Astrocyte (in vitro differentiated cells and primary cell): Measurements from ENCODE around the gene BBS7. TPM values are rescaled to one million over a fixed set of nuclear protein-coding genes. Genes with fewer than 3 reads are reported as not detected.

Experiments
- DNase-seq: peaks from one replicate; pipeline ENCODE4 v3.0.0-alpha.2; 2010; ENCODE audit warnings: low read depth
- FAIRE-seq: peaks from 2 replicates; lab custom pipeline; 2011; peaks lifted over from hg19 to GRCh38; lab: Jason Lieb, UNC
- H2AFZ ChIP-seq: 2 replicates; pipeline ENCODE4 v1.6.0; 2012; ENCODE audit warnings: low read depth, low read length, inconsistent platforms
- H3K27ac ChIP-seq: 2 replicates; pipeline ENCODE4 v1.5.1; 2011; ENCODE audit warnings: low read depth, low read length, inconsistent platforms
- H3K27me3 ChIP-seq: 2 replicates; pipeline ENCODE4 v1.6.0; 2011; ENCODE audit warnings: low read length, inconsistent platforms; ENCODE audit not compliant: insufficient read depth
- H3K36me3 ChIP-seq: 2 replicates; pipeline ENCODE4 v1.5.1; 2011; ENCODE audit warnings: low read length, inconsistent platforms; ENCODE audit not compliant: insufficient read depth
- H3K4me1 ChIP-seq: 2 replicates; pipeline ENCODE4 v1.5.1; 2011; ENCODE audit warnings: low read length, inconsistent platforms; ENCODE audit not compliant: insufficient read depth
- H3K4me2 ChIP-seq: 2 replicates; pipeline ENCODE4 v1.6.0; 2012; ENCODE audit warnings: low read length, inconsistent platforms
- H3K4me3 ChIP-seq: 2 replicates; pipeline ENCODE4 v1.5.1; 2011; ENCODE audit warnings: low read depth, mild to moderate bottlenecking, low read length, inconsistent platforms; ENCODE audit not compliant: insufficient read depth
- H3K79me2 ChIP-seq: 2 replicates; pipeline ENCODE4 v1.6.0; 2012; ENCODE audit warnings: mild to moderate bottlenecking, low read length, inconsistent platforms; ENCODE audit not compliant: insufficient read depth
- H3K9ac ChIP-seq: 2 replicates; pipeline ENCODE4 v1.6.0; 2012; ENCODE audit warnings: mild to moderate bottlenecking, low read length, inconsistent platforms
- H3K9me3 ChIP-seq: 2 replicates; pipeline ENCODE4 v1.5.1; 2012; ENCODE audit warnings: low read depth, mild to moderate bottlenecking, low read length, inconsistent platforms; ENCODE audit not compliant: insufficient read depth
- H4K20me1 ChIP-seq: 2 replicates; pipeline ENCODE4 v1.6.0; 2012; ENCODE audit warnings: low read length, inconsistent platforms; ENCODE audit not compliant: insufficient read depth
- H3K27ac Mint-ChIP-seq: one replicate; pipeline ENCODE4 v1.8.0; 2021; ENCODE audit warnings: mild to moderate bottlenecking, mixed read lengths; ENCODE audit not compliant: unreplicated experiment
- H3K27me3 Mint-ChIP-seq: one replicate; pipeline ENCODE4 v1.8.0; 2021; ENCODE audit warnings: low read depth, mixed read lengths; ENCODE audit not compliant: unreplicated experiment
- H3K36me3 Mint-ChIP-seq: one replicate; pipeline ENCODE4 v1.8.0; 2021; ENCODE audit warnings: low read depth, mixed read lengths; ENCODE audit not compliant: unreplicated experiment
- H3K4me1 Mint-ChIP-seq: one replicate; pipeline ENCODE4 v1.8.0; 2021; ENCODE audit warnings: low read depth, mixed read lengths; ENCODE audit not compliant: unreplicated experiment
- H3K4me3 Mint-ChIP-seq: one replicate; pipeline ENCODE4 v1.8.0; 2021; ENCODE audit warnings: mild to moderate bottlenecking, moderate library complexity, mixed read lengths; ENCODE audit not compliant: unreplicated experiment
- H3K9me3 Mint-ChIP-seq: one replicate; pipeline ENCODE4 v1.8.0; 2021; ENCODE audit warnings: mild to moderate bottlenecking, mixed read lengths; ENCODE audit not compliant: unreplicated experiment
- EZH2 ChIP-seq: IDR thresholded peaks from 2 replicates; pipeline ENCODE4 v1.6.1; 2012; ENCODE audit warnings: mild to moderate bottlenecking, low read length, inconsistent platforms; ENCODE audit not compliant: insufficient read depth
- total RNA-seq: library from RNA; stranded (reverse); gene quantifications from 2 replicates; pipeline ENCODE4 v1.2.1, GENCODE V29; 2021
- TF ChIP-seq, protein P1 (sequence below): IDR thresholded peaks from 2 replicates; pipeline ENCODE4 v1.5.1; 2011; ENCODE audit warnings: low read depth, mild to moderate bottlenecking, inconsistent platforms, low read length, moderate library complexity; ENCODE audit not compliant: insufficient read depth

The BBS7 gene
- total RNA-seq, 1 donor from 2014 or later = 21.0 TPM

DNA sequence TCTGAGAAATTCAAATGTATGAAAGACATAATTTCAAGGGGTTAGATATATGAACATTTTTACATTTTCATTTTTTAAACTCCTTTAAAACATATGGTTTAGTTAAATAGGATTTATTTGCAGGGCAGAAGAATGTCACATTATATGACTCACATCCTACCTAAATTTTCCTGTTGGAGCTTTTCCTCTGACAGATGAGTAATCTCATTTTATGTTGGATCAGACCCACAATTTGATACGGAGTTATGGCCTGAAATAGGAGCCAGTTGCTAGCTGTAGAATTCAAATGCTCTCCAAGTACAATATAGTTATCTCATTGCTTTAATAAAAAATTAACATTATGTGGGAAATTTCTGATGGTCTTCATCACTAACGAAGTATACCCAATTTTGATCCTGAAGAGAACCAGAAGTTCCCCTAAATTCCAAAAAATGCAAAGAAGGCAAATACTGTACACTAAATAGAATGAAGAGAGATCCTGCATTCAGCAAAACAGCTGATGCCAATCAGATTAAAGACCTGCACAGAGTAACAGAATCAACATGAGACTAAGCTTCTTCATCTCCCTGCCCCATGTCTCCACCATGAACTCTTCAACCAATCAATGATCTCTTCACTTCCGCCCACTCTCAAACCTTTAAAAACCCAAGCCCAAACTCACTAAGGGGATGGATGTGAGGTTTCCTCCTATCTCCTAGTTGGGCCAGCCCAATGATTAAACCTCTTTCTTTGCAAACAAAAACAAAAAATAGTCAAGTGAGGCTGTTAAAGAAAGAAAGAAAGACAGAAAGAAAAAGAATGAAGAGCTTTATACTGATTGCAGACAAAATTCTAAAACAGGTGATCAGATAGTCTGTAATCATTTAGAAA lies 80.1 kb downstream of the BBS7 start:
- Histone ChIP-seq H3K79me2 (no peaks in the 10 kb centered on the region), H3K27me3 (no peaks in the 10 kb centered on the region), H3K4me1 (peaks cover 42% of the 10 kb centered on the region), H3K9ac (peak overlapping the region; percentile 2), H3K4me3 (no peak overlapping the region), H3K9me3 (no peaks in the 10 kb centered on the region), H2AFZ (no peak overlapping the region), H3K4me2 (peak overlapping the region; percentile 61), H3K36me3 (no peaks in the 10 kb centered on the region), H3K27ac (peak overlapping the region; percentile 66), H4K20me1 (no peaks in the 10 kb centered on the region)
- no peak overlapping the region for H3K4me3 Mint-ChIP-seq
- no peaks in the 10 kb centered on the region for H3K27me3 Mint-ChIP-seq
- no peak for TF ChIP-seq EZH2
- no peaks in the 10 kb centered on the region for H3K9me3 Mint-ChIP-seq
- FAIRE-seq (peak; percentile 5), DNase-seq (peak; percentile 84)
- peaks cover 37% of the 10 kb centered on the region for H3K4me1 Mint-ChIP-seq
- no peaks in the 10 kb centered on the region for H3K36me3 Mint-ChIP-seq
- peak overlapping the region; percentile 42 for H3K27ac Mint-ChIP-seq

DNA sequence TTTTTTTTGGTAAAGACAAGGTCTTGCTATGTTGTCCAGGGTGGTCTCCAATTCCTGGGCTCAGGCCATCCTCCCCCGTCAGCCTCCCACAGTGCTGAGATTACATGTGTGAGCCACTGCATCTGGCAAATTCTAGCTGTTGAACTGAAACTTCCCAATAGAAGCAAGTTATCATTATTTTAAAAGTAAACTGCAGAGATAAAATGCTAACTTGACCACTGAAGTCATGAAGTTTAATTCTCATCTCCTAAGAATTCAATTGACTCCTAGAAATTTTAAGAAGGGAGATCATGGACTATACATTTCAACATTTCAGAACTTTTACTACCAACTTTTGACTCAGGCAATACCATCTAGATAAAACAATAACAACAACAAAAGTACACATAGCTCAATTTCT lies 80.8 kb downstream of the BBS7 start:
- Histone ChIP-seq H3K4me1 (peaks cover 48% of the 10 kb centered on the region), H3K4me3 (no peak overlapping the region), H3K79me2 (no peaks in the 10 kb centered on the region), H3K4me2 (peak overlapping the region; percentile 61), H4K20me1 (no peaks in the 10 kb centered on the region), H3K9ac (no peak overlapping the region), H3K27me3 (no peaks in the 10 kb centered on the region), H2AFZ (no peak overlapping the region), H3K27ac (peak overlapping the region; percentile 66), H3K36me3 (no peaks in the 10 kb centered on the region), H3K9me3 (no peaks in the 10 kb centered on the region)
- H3K9me3 Mint-ChIP-seq = peaks cover 1% of the 10 kb centered on the region
- TF ChIP-seq, protein P1, sequence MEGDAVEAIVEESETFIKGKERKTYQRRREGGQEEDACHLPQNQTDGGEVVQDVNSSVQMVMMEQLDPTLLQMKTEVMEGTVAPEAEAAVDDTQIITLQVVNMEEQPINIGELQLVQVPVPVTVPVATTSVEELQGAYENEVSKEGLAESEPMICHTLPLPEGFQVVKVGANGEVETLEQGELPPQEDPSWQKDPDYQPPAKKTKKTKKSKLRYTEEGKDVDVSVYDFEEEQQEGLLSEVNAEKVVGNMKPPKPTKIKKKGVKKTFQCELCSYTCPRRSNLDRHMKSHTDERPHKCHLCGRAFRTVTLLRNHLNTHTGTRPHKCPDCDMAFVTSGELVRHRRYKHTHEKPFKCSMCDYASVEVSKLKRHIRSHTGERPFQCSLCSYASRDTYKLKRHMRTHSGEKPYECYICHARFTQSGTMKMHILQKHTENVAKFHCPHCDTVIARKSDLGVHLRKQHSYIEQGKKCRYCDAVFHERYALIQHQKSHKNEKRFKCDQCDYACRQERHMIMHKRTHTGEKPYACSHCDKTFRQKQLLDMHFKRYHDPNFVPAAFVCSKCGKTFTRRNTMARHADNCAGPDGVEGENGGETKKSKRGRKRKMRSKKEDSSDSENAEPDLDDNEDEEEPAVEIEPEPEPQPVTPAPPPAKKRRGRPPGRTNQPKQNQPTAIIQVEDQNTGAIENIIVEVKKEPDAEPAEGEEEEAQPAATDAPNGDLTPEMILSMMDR = no peak
- no peak for TF ChIP-seq EZH2
- H3K27me3 Mint-ChIP-seq = no peaks in the 10 kb centered on the region
- H3K4me3 Mint-ChIP-seq = peak overlapping the region; percentile 13
- peak; percentile 26 for FAIRE-seq
- H3K36me3 Mint-ChIP-seq = no peaks in the 10 kb centered on the region
- H3K27ac Mint-ChIP-seq = peak overlapping the region; percentile 56
- H3K4me1 Mint-ChIP-seq = peaks cover 38% of the 10 kb centered on the region
- DNase-seq = peak; percentile 51

DNA sequence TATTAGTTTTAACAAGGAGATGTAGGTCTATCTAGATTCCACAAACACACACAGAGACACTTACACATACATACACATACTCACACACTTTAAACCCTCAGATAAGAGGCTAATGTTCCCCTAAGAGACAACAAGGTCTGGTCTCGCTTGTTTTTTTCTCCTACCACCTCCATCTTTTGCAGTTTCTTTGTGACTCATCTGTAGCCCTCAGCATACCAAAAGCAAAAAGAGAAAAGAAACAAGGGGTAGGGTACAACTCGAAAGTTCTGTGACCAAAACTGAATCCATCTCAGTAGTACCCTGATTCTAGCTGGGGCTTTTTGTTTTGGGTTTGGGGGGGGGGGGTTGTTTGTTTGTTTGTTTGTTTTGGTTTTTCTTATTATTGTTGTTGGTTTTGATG lies 81.4 kb downstream of the BBS7 start:
- no peaks in the 10 kb centered on the region for H3K36me3 ChIP-seq
- H3K27me3 ChIP-seq = no peaks in the 10 kb centered on the region
- Mint-ChIP-seq H3K9me3 (peaks cover 4% of the 10 kb centered on the region), H3K4me3 (no peak overlapping the region), H3K27me3 (no peaks in the 10 kb centered on the region), H3K27ac (peak overlapping the region; percentile 63), H3K36me3 (no peaks in the 10 kb centered on the region), H3K4me1 (peaks cover 36% of the 10 kb centered on the region)
- FAIRE-seq = peak; percentile 78
- H3K9ac ChIP-seq = no peak overlapping the region
- DNase-seq = no peak
- H3K27ac ChIP-seq = peak overlapping the region; percentile 66
- no peaks in the 10 kb centered on the region for H4K20me1 ChIP-seq
- H3K4me3 ChIP-seq = no peak overlapping the region
- peak overlapping the region; percentile 67 for H2AFZ ChIP-seq
- no peaks in the 10 kb centered on the region for H3K9me3 ChIP-seq
- TF ChIP-seq, protein P1 = no peak
- TF ChIP-seq EZH2 = no peak
- peak overlapping the region; percentile 61 for H3K4me2 ChIP-seq
- peaks cover 48% of the 10 kb centered on the region for H3K4me1 ChIP-seq
- H3K79me2 ChIP-seq = no peaks in the 10 kb centered on the region
